ENCODE data around the gene TEX55.
A peak's percentile ranks its signal among the peaks of the same experiment; 100 is the strongest.
"Not testable (repeated sequence)": the region's sequence is repeated elsewhere in the genome, so short reads cannot be mapped to it uniquely, and the experiment has no call there.

The TEX55 gene

GRCh38 chr3:119145500-119146167 is at the start of gene TEX55:
Gene TEX55, plus strand, starts transcription at chr3:119146165. Its CDS starts 25 bp downstream, at chr3:119146190.
- peak; percentile 81 for DNase-seq (ENCODE audit: low spot score)

GRCh38 chr3:119098003-119098402 is 48.0 kb upstream of the TEX55 start:
- no peak for DNase-seq (ENCODE audit: low spot score)

DNA sequence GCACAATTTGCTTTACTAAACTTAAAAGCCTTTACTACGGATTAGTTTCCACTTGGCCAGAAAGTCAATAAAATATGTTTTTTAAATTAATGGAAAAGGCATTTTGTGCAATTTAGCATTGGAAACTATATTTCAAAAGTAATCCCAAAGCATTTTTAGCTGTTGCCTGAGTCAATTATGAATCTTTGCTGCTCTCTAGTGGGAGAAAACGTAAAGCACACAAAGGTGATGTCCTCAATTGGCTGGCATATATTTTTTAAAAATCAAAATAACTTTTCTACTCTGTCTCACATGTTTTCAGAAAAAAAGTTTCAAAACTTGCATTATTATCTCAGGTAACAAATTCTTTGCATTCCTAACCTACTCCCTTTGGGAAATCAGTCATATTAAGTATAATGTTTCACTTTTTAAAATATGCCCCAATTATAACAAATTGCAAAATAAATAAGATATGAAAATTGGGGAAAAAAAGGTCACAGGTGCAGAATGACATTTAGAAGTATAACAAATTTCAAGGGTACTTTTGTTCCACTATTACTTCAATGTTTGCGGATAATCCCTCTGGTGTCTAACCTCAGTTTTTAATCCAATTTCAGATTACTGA is 47.2 kb upstream of the TEX55 start:
- DNase-seq (ENCODE audit: low spot score): peak; percentile 47

DNA sequence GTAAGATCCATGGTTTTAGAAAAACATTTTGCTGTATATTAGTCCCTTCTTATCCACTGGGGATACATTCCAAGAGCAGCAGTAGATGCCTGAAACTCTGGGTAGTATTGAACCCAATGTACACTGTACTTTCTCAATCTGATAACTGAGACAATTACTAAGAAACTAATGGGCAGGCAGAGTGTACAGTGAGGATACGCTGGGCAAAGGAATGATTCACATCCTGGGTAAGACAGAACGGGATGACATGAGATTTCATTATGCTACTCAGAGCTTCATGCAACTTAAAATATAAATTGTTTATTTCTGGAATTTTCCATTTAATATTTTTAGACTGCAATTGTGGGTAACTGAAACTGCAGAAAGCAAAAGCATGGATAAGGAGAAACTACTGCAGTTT is 46.2 kb upstream of the TEX55 start:
- no peak for DNase-seq (ENCODE audit: low spot score)

DNA sequence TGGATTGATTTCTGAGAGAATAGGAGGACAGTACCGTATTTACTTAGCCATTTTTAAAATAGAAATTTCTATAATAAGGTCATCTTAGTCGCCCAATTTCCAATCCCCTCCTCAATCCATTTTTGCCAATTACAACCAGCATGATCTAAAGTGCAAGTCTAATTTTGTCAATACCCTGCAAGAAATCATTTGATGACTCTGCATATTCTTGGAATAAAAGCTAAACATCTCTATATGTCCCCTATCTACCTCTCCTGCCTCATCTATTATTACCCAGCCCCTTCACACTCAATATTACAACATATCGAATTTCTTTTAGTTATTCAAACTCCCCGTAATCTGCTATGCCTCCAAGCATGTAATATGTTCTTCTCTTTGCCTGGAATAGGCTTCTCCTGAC is 41.9 kb upstream of the TEX55 start:
- no peak for DNase-seq (ENCODE audit: low spot score)

- not testable (repeated sequence) for DNase-seq (ENCODE audit: low spot score)
Measured at GRCh38 chr3:119118330-119118729, 27.6 kb upstream of the TEX55 start.

DNA sequence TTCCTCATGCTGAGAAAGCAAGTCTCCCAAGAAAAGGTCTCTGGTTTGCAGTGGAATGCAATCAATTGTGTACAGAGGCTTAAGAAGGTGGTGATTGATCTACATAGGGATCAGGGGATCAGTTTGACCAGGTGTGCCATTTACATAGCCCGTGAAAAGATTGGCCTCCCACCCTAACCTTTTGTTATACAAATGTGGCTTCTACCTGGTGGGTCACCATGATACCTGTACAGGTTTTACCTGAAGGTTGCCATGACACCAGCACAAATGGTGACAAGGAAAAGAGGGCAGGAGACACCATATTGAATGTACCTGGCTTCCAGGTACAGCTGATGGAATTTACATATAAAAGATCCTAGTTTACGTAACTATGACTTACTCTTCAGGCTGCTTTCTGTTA is 25.5 kb upstream of the TEX55 start:
- DNase-seq (ENCODE audit: low spot score): no peak

DNA sequence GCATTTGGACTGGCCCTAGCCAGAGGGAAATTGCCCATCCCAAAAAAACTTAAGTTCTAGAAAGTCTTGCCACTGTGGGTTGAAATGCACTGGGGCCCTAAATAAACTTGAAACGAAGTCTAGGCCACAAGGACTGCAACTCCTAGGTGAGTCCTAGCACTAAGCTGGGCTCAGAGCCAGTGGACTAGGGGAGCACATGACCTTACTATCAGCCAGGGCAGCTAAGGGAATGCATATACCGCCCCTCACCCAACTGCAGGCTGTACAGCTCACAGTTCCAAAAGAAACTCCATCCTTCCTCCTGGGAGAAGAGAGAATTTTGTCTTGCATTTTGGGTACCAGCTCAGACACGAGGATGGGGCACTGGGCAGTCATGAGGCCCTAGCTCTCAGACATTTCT is 23.6 kb upstream of the TEX55 start:
- DNase-seq (ENCODE audit: low spot score): no peak

- DNase-seq (ENCODE audit: low spot score): no peak
Measured at GRCh38 chr3:119125342-119125741, 20.6 kb upstream of the TEX55 start.

DNA sequence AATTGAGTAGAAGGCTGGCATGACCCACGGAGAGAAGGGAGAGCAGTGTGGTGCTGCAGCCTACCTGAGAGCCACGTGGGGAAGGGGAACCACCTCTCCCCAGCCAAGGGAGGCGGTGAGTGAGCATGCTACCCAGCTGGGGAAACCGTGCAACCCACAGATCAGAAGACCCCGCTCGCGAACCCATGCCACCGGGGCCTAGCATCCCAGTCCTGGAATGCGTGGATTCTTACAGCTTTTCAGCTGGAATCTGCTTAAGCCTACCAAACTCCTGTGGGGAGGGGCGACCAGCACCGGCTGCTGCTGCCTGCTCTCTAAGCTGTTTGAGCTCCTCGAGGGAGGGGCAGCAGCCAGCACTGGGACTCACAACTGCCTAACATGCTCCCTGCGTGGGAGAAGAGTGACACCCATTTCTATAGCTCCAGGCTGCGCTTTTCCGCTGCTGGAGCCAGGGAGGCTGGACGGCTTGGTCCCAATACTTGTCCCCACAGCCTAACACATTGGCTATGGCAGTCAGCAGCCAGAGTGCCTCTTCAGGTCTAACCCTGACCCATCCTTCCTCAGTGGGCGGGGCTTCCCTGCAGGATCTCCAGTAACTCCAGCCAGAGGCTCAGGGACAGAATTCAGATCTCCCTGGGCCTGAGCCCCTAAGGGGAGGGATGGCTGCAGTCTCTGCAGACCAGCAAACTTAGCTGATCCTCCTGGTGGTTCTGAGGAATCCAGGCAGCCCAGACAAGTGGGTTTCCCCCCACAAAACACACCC is 20.0 kb upstream of the TEX55 start:
- DNase-seq (ENCODE audit: low spot score): no peak

GRCh38 chr3:119130291-119130690 is 15.7 kb upstream of the TEX55 start:
- not testable (repeated sequence) for DNase-seq (ENCODE audit: low spot score)

DNA sequence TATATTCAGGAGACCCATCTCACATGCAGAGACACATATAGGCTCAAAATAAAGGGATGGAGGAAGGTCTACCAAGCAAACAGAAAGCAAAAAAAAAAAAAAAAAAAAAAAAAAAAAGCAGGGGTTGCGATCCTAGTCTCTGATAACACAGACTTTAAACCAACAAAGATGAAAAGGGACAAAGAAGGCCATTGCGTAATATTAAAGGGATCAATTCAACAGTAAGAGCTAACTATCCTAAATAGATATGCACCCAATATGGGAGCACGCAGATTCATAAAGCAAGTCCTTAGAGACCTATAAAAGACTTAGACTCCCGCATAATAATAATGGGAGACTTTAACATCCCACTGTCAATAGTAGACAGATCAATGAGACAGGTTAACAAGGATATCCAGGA is 13.7 kb upstream of the TEX55 start:
- DNase-seq (ENCODE audit: low spot score): not testable (repeated sequence)

DNA sequence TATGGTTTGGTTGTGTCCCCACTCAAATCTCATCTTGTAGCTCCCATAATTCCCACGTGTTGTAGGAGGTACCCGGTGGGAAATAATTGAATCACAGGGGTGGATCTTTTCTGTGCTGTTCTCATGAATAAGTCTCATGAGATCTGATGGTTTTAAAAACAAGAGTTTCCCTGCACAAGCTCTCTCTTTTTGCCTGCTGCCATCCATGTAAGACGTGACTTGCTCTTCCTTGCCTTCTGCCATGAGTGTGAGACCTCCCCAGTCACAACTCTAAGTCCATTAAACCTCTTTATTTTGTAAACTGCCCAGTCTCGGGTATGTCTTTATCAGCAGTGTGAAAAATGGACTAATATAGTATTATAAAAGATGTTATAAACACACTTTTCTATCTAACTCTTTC is 6.6 kb upstream of the TEX55 start:
- not testable (repeated sequence) for DNase-seq (ENCODE audit: low spot score)

DNA sequence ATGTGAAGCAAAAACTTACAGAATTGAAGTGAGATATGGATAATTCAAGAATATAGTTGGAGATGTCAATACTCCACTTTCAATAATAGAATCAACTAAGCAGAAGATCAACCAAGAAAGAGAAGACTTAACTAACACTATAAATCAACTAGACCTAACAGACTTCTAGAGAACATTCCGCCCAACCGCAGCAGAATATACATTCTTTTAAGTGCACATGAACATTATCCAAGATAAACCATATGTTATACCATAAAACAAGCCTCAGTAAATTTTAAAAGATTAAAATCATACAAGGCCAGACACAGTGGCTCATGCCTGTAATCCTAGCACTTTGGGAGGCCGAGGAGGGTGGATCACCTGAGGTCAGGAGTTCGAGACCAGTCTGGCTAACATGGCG is 5.5 kb upstream of the TEX55 start:
- DNase-seq (ENCODE audit: low spot score): no peak

DNA sequence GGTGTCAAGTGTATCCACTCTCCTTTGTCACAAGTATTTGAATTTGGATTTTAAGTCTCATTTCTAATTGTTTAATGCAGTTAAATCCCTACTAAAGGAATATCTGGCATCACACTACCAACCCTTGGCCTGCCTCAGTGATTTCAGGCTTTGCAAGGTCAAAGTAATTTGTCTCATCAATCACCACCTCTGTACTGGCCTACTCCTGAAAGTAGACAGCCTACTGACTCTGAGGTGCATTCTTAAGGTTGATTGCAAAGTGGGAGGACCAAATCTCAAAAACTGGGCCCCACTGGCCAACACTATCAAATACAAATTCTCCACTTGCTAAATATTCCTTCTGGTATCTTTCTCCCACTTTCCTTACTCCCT is 851 bp upstream of the TEX55 start:
- no peak for DNase-seq (ENCODE audit: low spot score)

- no peak for DNase-seq (ENCODE audit: low spot score)
Measured at GRCh38 chr3:119146578-119147375, 812 bp downstream of the TEX55 start.

DNA sequence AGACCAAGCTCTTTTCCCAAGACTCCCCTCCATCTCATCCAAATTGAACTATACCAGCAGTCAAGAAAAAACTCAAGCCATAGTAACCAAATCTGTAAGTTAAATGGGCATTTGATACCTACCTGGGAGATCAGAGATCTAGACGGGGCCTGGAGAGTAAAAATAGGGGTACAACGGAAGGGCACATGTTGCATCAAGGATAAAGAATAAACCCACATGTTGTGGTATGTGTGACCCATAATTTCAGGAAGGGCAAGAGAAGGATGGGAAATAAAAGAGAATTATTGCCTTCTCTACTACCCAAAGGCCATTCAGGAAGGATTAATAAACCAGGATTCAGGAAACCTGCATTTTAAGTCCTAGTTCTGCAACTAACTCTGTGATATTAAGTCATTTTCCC is 1.5 kb downstream of the TEX55 start:
- DNase-seq (ENCODE audit: low spot score): no peak

GRCh38 chr3:119148493-119149180 is 2.7 kb downstream of the TEX55 start:
- no peak for DNase-seq (ENCODE audit: low spot score)

DNA sequence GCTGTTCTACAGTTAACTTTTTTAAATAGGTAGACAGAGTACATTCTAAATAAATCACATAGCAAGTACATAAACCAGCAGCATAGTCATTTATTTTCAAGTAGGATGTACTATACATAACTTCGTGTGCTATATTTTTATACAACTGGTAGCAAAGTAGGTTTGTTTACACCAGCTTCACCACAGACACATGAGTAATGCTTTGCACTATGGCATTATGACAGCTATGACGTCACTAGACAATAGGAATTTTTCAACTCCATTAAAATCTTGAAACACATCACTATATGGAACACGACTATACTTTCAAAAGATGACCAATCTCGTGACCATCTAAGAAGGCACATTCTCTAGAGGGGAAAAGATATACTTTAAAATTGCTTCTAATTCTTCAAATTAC is 3.5 kb downstream of the TEX55 start:
- DNase-seq (ENCODE audit: low spot score): no peak

- DNase-seq (ENCODE audit: low spot score): no peak
Measured at GRCh38 chr3:119156868-119157267, 10.9 kb downstream of the TEX55 start.

DNA sequence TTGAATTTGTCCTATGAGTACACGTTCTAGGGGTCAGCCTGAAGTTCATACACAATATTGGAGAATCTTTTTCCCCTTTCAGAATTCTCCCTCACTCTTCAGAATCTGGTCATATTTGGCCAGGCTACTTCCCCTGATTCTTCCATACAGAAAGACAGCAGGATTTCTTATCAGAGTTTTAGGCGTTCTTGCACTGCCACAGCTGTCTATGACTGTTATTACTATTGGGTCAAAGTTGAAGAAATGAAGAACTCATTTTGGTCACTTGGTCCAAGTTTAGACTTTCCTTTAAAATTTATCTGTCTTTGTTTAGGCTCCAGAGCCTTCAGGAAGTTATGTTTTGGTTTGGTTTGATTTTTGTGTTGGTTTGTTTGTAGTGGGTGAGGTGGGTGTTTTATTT is 12.0 kb downstream of the TEX55 start:
- no peak for DNase-seq (ENCODE audit: low spot score)

- no peak for DNase-seq (ENCODE audit: low spot score)
Measured at GRCh38 chr3:119160361-119160760, 14.4 kb downstream of the TEX55 start.

Data from iPS-NIHi11 (cell line).